ENCODE results near the gene GYPB. TPM values are rescaled to one million over a fixed set of nuclear protein-coding genes. Genes with fewer than 3 reads are reported as not detected.
"Not testable (repeated sequence)": the region's sequence is repeated elsewhere in the genome, so short reads cannot be mapped to it uniquely, and the experiment has no call there.

GYPB gene
- total and polyA plus RNA-seq, 2 donors from 2014 or later: not detected

DNA sequence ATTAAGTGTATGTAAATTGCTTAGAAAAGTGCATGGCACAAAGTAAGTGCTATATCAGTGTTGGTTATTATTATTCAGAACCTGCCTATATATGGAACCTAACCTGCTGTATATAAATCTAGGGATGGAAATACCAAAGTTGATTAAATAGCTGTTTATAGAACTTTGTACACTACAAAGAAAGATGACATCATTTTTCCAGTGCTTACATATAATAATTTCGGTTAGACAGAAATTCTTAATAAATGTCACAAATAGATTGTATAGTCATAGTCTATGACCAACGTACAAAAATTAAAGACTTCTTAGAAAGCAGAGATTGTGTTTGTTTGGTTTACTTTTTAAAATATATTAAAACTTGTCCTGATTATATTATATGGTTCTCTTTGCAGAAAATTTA, 4.4 kb downstream of the GYPB start:
- no peaks in the 10 kb centered on the region for H3K9me3 ChIP-seq (ENCODE audit: control insufficient read depth in 2 of 3, insufficient read depth in 1 of 3, low read length in 3 of 3)
- H3K4me1 ChIP-seq (ENCODE audit: control insufficient read depth in 2 of 3, insufficient read depth in 2 of 3, low read depth in 1 of 3, low read length in 3 of 3): no peaks in the 10 kb centered on the region
- no peaks in the 10 kb centered on the region for H3K27me3 ChIP-seq (ENCODE audit: control insufficient read depth, insufficient read depth, low read length)
- TF ChIP-seq, protein P1, sequence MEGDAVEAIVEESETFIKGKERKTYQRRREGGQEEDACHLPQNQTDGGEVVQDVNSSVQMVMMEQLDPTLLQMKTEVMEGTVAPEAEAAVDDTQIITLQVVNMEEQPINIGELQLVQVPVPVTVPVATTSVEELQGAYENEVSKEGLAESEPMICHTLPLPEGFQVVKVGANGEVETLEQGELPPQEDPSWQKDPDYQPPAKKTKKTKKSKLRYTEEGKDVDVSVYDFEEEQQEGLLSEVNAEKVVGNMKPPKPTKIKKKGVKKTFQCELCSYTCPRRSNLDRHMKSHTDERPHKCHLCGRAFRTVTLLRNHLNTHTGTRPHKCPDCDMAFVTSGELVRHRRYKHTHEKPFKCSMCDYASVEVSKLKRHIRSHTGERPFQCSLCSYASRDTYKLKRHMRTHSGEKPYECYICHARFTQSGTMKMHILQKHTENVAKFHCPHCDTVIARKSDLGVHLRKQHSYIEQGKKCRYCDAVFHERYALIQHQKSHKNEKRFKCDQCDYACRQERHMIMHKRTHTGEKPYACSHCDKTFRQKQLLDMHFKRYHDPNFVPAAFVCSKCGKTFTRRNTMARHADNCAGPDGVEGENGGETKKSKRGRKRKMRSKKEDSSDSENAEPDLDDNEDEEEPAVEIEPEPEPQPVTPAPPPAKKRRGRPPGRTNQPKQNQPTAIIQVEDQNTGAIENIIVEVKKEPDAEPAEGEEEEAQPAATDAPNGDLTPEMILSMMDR (IDR thresholded peaks at IDR 0.05; ENCODE audit: borderline replicate concordance, extremely low read depth, insufficient read depth): no peak
- peak; percentile 78 for FAIRE-seq
- H3K4me3 ChIP-seq (ENCODE audit: low read length in 3 of 3): no peak overlapping the region
- no peaks in the 10 kb centered on the region for H3K36me3 ChIP-seq (ENCODE audit: control insufficient read depth in 2 of 3, insufficient read depth in 3 of 3, low read length in 3 of 3)
- H3K9ac ChIP-seq (ENCODE audit: low read length in 3 of 3): no peak overlapping the region
- intact Hi-C loops (cut with DNase I): no loop called here
- no peak for DNase-seq
- no peak overlapping the region for H3K27ac ChIP-seq (ENCODE audit: low read depth in 2 of 2, low read length in 2 of 2)

DNA sequence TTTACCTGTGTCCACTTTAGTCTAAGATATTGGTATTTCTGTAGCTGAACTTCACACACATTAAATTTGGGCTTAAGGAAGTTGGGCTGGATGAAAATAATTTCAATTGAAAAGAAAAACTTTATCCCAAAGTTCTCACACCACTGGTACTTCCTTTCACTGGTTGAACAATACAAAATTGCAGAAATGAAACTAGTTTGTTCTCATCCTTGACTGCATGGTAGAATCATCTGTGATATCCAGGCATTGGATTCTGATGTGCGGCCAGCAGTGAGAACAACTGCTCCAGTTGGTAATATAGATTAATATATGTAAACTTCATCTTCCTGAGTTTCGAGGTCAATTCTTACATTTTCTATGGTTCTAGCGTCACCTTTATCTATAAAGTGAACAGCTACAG, 10.6 kb downstream of the GYPB start:
- H3K27ac ChIP-seq (ENCODE audit: low read depth in 2 of 2, low read length in 2 of 2); DNase-seq; H3K27me3 ChIP-seq (ENCODE audit: control insufficient read depth, insufficient read depth, low read length); H3K36me3 ChIP-seq (ENCODE audit: control insufficient read depth in 2 of 3, insufficient read depth in 3 of 3, low read length in 3 of 3); intact Hi-C loops (cut with DNase I); H3K9me3 ChIP-seq (ENCODE audit: control insufficient read depth in 2 of 3, insufficient read depth in 1 of 3, low read length in 3 of 3); H3K9ac ChIP-seq (ENCODE audit: low read length in 3 of 3); H3K4me3 ChIP-seq (ENCODE audit: low read length in 3 of 3); H3K4me1 ChIP-seq (ENCODE audit: control insufficient read depth in 2 of 3, insufficient read depth in 2 of 3, low read depth in 1 of 3, low read length in 3 of 3); FAIRE-seq: not testable (repeated sequence)

DNA sequence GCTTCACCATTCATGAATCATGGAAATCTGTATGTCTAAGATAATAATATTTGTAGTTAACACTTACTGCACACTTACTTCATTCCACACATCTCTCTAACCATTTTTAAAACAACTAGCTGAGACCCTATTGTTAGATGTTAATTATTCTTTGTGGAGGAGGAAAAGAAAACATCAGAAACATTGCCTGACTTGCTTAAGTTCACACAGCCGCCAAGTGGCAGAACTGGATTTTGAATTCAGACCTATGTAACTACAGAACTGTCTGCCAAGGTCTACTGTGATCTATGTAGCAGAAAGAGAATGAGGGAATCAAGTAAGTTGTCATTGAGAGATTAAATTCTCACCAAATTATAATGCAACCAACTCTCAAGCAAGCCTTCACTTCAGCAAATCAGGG, 11.2 kb downstream of the GYPB start:
- H3K9me3 ChIP-seq (ENCODE audit: control insufficient read depth in 2 of 3, insufficient read depth in 1 of 3, low read length in 3 of 3); H3K36me3 ChIP-seq (ENCODE audit: control insufficient read depth in 2 of 3, insufficient read depth in 3 of 3, low read length in 3 of 3); H3K27me3 ChIP-seq (ENCODE audit: control insufficient read depth, insufficient read depth, low read length); H3K4me3 ChIP-seq (ENCODE audit: low read length in 3 of 3); intact Hi-C loops (cut with DNase I); H3K4me1 ChIP-seq (ENCODE audit: control insufficient read depth in 2 of 3, insufficient read depth in 2 of 3, low read depth in 1 of 3, low read length in 3 of 3); DNase-seq; H3K27ac ChIP-seq (ENCODE audit: low read depth in 2 of 2, low read length in 2 of 2); H3K9ac ChIP-seq (ENCODE audit: low read length in 3 of 3); FAIRE-seq: not testable (repeated sequence)

DNA sequence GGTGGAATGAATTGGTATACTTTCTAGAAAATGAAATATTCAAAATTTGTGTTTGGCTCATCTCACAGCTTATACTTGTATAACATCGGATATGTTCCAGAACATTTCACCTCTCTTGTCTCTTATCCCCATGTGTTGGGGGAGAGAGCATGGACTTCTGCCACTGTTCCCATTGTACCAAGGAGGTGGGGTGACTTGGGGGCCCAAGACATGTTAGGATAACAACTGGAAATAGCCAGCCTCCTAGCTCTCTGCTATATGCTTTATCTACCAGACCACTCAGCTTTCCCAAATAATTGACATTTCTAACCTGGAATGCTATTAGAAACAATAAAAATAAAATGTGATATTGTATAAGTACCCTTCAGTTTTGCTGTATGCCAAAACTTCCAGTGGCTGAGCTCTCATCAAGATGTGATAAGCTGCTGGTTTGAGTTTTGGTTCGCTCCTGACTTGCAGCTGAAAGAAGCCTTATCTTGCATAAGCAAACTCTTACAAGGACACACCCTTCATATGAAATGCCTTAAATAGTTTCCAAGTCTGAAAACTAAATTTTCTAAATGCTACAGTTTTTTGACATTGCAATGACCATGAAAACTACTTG, 12.9 kb downstream of the GYPB start:
- FAIRE-seq; H3K36me3 ChIP-seq (ENCODE audit: control insufficient read depth in 2 of 3, insufficient read depth in 3 of 3, low read length in 3 of 3); H3K4me1 ChIP-seq (ENCODE audit: control insufficient read depth in 2 of 3, insufficient read depth in 2 of 3, low read depth in 1 of 3, low read length in 3 of 3); H3K27ac ChIP-seq (ENCODE audit: low read depth in 2 of 2, low read length in 2 of 2); H3K9ac ChIP-seq (ENCODE audit: low read length in 3 of 3); intact Hi-C loops (cut with DNase I); H3K9me3 ChIP-seq (ENCODE audit: control insufficient read depth in 2 of 3, insufficient read depth in 1 of 3, low read length in 3 of 3); H3K4me3 ChIP-seq (ENCODE audit: low read length in 3 of 3); H3K27me3 ChIP-seq (ENCODE audit: control insufficient read depth, insufficient read depth, low read length); DNase-seq: not testable (repeated sequence)

DNA sequence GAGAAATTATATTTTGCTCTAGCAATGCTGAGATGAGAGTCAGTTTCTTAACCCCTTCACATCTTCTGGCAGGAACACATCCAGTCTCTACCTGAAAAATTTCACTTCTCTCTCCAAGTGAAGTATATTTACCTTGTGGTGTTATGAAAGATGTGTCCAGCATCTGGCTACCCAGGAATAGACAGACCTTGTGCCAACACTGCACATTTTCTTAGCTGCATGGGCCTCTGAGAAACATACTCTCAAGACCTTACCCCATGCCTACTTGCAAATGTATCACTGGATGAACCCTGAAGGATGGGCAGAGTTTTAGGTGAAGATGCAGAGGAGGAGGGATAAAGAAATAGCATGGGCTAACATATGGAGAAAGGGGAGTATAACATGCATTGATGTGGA, 13.6 kb downstream of the GYPB start:
- H3K4me1 ChIP-seq (ENCODE audit: control insufficient read depth in 2 of 3, insufficient read depth in 2 of 3, low read depth in 1 of 3, low read length in 3 of 3); FAIRE-seq; intact Hi-C loops (cut with DNase I); H3K4me3 ChIP-seq (ENCODE audit: low read length in 3 of 3); H3K9ac ChIP-seq (ENCODE audit: low read length in 3 of 3); H3K9me3 ChIP-seq (ENCODE audit: control insufficient read depth in 2 of 3, insufficient read depth in 1 of 3, low read length in 3 of 3); H3K27me3 ChIP-seq (ENCODE audit: control insufficient read depth, insufficient read depth, low read length); H3K36me3 ChIP-seq (ENCODE audit: control insufficient read depth in 2 of 3, insufficient read depth in 3 of 3, low read length in 3 of 3); DNase-seq; H3K27ac ChIP-seq (ENCODE audit: low read depth in 2 of 2, low read length in 2 of 2): not testable (repeated sequence)

DNA sequence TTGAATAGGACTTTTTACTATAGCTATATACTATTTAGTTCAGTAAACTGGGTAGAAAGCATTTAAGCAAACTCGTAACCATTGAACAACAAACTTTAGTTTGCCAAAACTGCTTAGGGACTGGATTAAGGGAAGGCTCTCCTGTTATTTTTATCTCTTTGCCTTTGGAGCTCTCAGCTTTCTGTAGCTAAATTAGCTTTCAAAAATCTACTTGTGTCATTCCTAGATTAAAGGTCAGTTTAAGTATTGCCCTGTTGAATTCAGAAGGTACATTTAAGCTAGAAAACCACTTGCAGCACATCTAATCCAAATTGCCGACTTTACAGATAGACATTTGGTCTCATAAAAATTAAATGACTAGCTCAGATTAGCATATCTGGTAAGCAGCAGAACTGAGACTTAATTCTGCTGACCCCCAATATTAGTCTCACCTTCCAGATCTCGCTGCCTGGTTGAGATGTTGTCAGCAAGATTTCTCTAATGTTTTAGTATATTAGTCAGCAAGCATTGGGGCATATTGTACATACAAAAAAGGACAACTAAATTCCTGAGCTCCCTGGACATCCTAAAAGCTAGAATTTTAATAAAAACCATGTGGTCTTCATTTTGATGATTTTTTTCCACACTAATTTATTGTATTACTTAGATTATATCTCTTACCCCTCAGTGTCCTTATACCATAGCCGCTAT, 14.2 kb downstream of the GYPB start:
- H3K4me1 ChIP-seq (ENCODE audit: control insufficient read depth in 2 of 3, insufficient read depth in 2 of 3, low read depth in 1 of 3, low read length in 3 of 3); H3K9me3 ChIP-seq (ENCODE audit: control insufficient read depth in 2 of 3, insufficient read depth in 1 of 3, low read length in 3 of 3); H3K36me3 ChIP-seq (ENCODE audit: control insufficient read depth in 2 of 3, insufficient read depth in 3 of 3, low read length in 3 of 3); H3K9ac ChIP-seq (ENCODE audit: low read length in 3 of 3); DNase-seq; H3K27me3 ChIP-seq (ENCODE audit: control insufficient read depth, insufficient read depth, low read length); intact Hi-C loops (cut with DNase I); FAIRE-seq; H3K27ac ChIP-seq (ENCODE audit: low read depth in 2 of 2, low read length in 2 of 2); H3K4me3 ChIP-seq (ENCODE audit: low read length in 3 of 3): not testable (repeated sequence)

DNA sequence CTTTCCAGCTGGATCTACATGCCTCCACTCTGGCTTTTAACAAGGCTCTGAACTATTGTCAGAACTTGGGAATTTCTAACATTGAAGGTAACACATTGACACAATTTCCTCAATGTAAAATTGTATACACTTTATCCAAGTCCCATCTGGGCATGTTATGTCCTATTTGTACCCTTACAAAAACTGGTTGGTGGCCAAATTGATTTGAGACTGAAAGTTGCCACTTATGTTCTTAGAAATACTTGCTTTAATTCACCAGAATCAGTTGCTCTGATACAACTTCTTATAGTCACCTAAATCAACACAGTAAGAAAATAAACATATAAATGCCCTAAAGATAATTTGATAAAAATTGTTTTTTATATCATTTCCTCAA, 15.3 kb downstream of the GYPB start:
- H3K27me3 ChIP-seq (ENCODE audit: control insufficient read depth, insufficient read depth, low read length); H3K9me3 ChIP-seq (ENCODE audit: control insufficient read depth in 2 of 3, insufficient read depth in 1 of 3, low read length in 3 of 3); H3K36me3 ChIP-seq (ENCODE audit: control insufficient read depth in 2 of 3, insufficient read depth in 3 of 3, low read length in 3 of 3); H3K4me3 ChIP-seq (ENCODE audit: low read length in 3 of 3); H3K27ac ChIP-seq (ENCODE audit: low read depth in 2 of 2, low read length in 2 of 2); H3K4me1 ChIP-seq (ENCODE audit: control insufficient read depth in 2 of 3, insufficient read depth in 2 of 3, low read depth in 1 of 3, low read length in 3 of 3); FAIRE-seq; H3K9ac ChIP-seq (ENCODE audit: low read length in 3 of 3); intact Hi-C loops (cut with DNase I); DNase-seq: not testable (repeated sequence)
